K562 (cell line): ENCODE data around the gene HDAC3. TPM values are rescaled to one million over a fixed set of nuclear protein-coding genes. Genes with fewer than 3 reads are reported as not detected.

ENCODE experiments used
- ATAC-seq: fragments of 200-7000 bp; cut with Tn5 transposase; 3 replicates; pipeline ENCODE4 v1.9.1; 2020; ENCODE audit warnings: moderate library complexity
- BruUV-seq: library from RNA; stranded (reverse); fragments of 400-500 nt; replicated peaks from 2 replicates; lab custom pipeline; 2021; lab: Mats Ljungman, UMichigan
- CTCF ChIA-PET: fragments of 300-600 bp; formaldehyde crosslinking; extraction: SDS; loops from one replicate; lab custom pipeline; 2021; ENCODE audit warnings: low intra/inter-chr PET ratio; lab: Yijun Ruan, JAX
- POLR2A ChIA-PET: fragments of 300-600, 350-650 bp; sonication (Branson Sonifier 250); formaldehyde crosslinking; extraction: SDS; loops from one replicate; lab custom pipeline; 2021; ENCODE audit warnings: antibody characterized with exemption, inconsistent platforms; lab: Yijun Ruan, JAX
- DNase-seq, 4 experiments: peaks; one replicate each; pipeline versions ENCODE4 v3.0.0 to v3.0.0-alpha.2; 2011 to 2018; ENCODE audit warnings: low spot score in 3 of 4, mixed read lengths in 3 of 4; ENCODE audit errors: extremely low read depth in 1 of 4
- FAIRE-seq: peaks from 2 replicates; lab custom pipeline; 2011; peaks lifted over from hg19 to GRCh38; lab: Jason Lieb, UNC
- H2AFZ ChIP-seq: 2 replicates; pipeline ENCODE4 v1.6.0; 2011; ENCODE audit warnings: low read depth, low read length, control low read depth, inconsistent platforms
- H3K27ac ChIP-seq: fragments of 200-600 bp; 3 replicates; pipeline ENCODE4 v1.8.0; 2011; ENCODE audit warnings: low read depth, mild to moderate bottlenecking, control low read depth, inconsistent platforms, low read length, moderate library complexity, mixed read lengths; ENCODE audit errors: extremely low read depth
- H3K27me3 ChIP-seq, 2 experiments: fragments of 300-600 bp in 1 of 2; 2 replicates in 1 of 2; 3 replicates in 1 of 2; pipeline versions ENCODE4 v1.6.0 to v1.8.0; 2011; ENCODE audit warnings: inconsistent platforms in 2 of 2, low read length in 2 of 2, mild to moderate bottlenecking in 1 of 2, mixed read lengths in 1 of 2, moderate library complexity in 1 of 2; ENCODE audit not compliant: control insufficient read depth in 2 of 2, insufficient read depth in 2 of 2
- H3K36me3 ChIP-seq: fragments of 300-600 bp; 3 replicates; pipeline ENCODE4 v1.8.0; 2011; ENCODE audit warnings: mild to moderate bottlenecking, low read length, inconsistent platforms; ENCODE audit not compliant: control insufficient read depth, insufficient read depth
- H3K4me1 ChIP-seq, 2 experiments: fragments of 200-600 bp in 1 of 2; replicated peaks in 1 of 2; 2 replicates in 1 of 2; 3 replicates in 1 of 2; pipeline versions ENCODE4 v1.5.1 to v1.8.0; 2011; ENCODE audit warnings: inconsistent platforms in 2 of 2, low read length in 2 of 2, mild to moderate bottlenecking in 1 of 2, mixed read lengths in 1 of 2, moderate library complexity in 1 of 2; ENCODE audit not compliant: control insufficient read depth in 2 of 2, insufficient read depth in 2 of 2
- H3K4me2 ChIP-seq: 2 replicates; pipeline ENCODE4 v1.6.1; 2011; ENCODE audit warnings: low read length, control low read depth, inconsistent platforms, mixed read lengths; ENCODE audit not compliant: insufficient read depth
- H3K4me3 ChIP-seq: fragments of 200-600 bp; sonication (generic), shearing (Covaris generic); 2 replicates; pipeline ENCODE4 v1.5.1; 2016; ENCODE audit warnings: control low read depth, inconsistent platforms
- H3K79me2 ChIP-seq: fragments of 200-600 bp; 3 replicates; pipeline ENCODE4 v1.8.0; 2011; ENCODE audit warnings: low read length, inconsistent platforms; ENCODE audit not compliant: control insufficient read depth, insufficient read depth
- H3K9ac ChIP-seq, 2 experiments: 2 replicates each; pipeline versions ENCODE4 v1.6.0 to v1.6.1; 2011; ENCODE audit warnings: low read depth in 2 of 2, low read length in 2 of 2, control low read depth in 1 of 2, inconsistent platforms in 1 of 2, mild to moderate bottlenecking in 1 of 2, mixed read lengths in 1 of 2; ENCODE audit not compliant: insufficient read depth in 1 of 2
- H3K9me1 ChIP-seq: one replicate; pipeline ENCODE4 v1.6.0; 2011; ENCODE audit warnings: inconsistent platforms, mild to moderate bottlenecking, low read length, moderate library complexity; ENCODE audit not compliant: control insufficient read depth, insufficient read depth
- H3K9me3 ChIP-seq: replicated peaks from 2 replicates; pipeline ENCODE4 v1.5.1; 2011; ENCODE audit warnings: low read depth, low read length, inconsistent platforms; ENCODE audit not compliant: control insufficient read depth, insufficient read depth
- H4K20me1 ChIP-seq: replicated peaks from 2 replicates; pipeline ENCODE4 v1.6.1; 2011; ENCODE audit warnings: low read length, inconsistent platforms, mixed read lengths; ENCODE audit not compliant: control insufficient read depth, insufficient read depth
- POLR2A ChIP-seq: fragments of 450-650 bp; conservative IDR thresholded peaks from 2 replicates; pipeline ENCODE4 v1.6.1; 2016
- SNRNP70 ChIP-seq: fragments of 200-400 bp; formaldehyde crosslinking; optimal IDR thresholded peaks from 2 replicates; pipeline ENCODE3; 2017; ENCODE audit warnings: low read depth, low read length
- ZMIZ1 ChIP-seq, 2 experiments: fragments of 150-350 bp in 1 of 2; IDR thresholded peaks; 2 replicates each; pipeline ENCODE4 v1.6.1; 2012 to 2016; ENCODE audit warnings: low read depth in 2 of 2, low read length in 2 of 2, mild to moderate bottlenecking in 1 of 2, moderate library complexity in 1 of 2
- ZNF431 ChIP-seq: sonication (generic); formaldehyde crosslinking; IDR thresholded peaks from 2 replicates; pipeline ENCODE4 v1.8.0; 2022; ENCODE audit warnings: mild to moderate bottlenecking, missing genetic modification reagents
- WGBS: fragments of 100-300 bp; shearing (Covaris generic); methylation state at CpG from one replicate; pipeline ENCODE4 v1.1.6; 2016; ENCODE audit warnings: low coverage, mixed read lengths; ENCODE audit not compliant: insufficient coverage; ENCODE audit errors: missing lambda C conversion rate; 5-methylcytosine and 5-hydroxymethylcytosine counted together
- in situ Hi-C: fragments of 300-500 bp; cut with MboI; formaldehyde crosslinking; loops from 4 replicates; pipeline ENCODE4 v1.15.0; 2018; ENCODE audit warnings: inconsistent platforms, mixed read lengths
- intact Hi-C: fragments of 100-400 bp; cut with micrococcal nuclease; formaldehyde crosslinking; loops from 2 replicates; pipeline ENCODE4 v1.14.2; 2022
- polyA plus RNA-seq, 8 experiments: library from polyadenylated mRNA; depleted of rRNA in 4 of 8; stranded (reverse) in 5 of 8; unstranded in 3 of 8; fragments of >200 nt; fragmentation: Nextera tagmentation in 2 of 8; fragmentation: Illumina TruSeq in 1 of 8; extraction: Ambion mirVana in 2 of 8; extraction: Trizol in 1 of 8; gene quantifications; 2 replicates each; pipeline versions ENCODE4 v1.2.1 to v1.2.3, GENCODE V29; 2011 to 2014; ENCODE audit warnings: inconsistent platforms in 1 of 8, missing spikeins in 1 of 8
- total RNA-seq, 7 experiments: library from RNA; depleted of rRNA in 6 of 7; stranded (reverse); fragments of >200 nt in 6 of 7; fragmentation: Illumina TruSeq in 2 of 7; extraction: Trizol in 2 of 7; gene quantifications; 2 replicates each; pipeline versions ENCODE4 v1.2.1 to v1.2.3, GENCODE V29; 2011 to 2021; ENCODE audit warnings: low replicate concordance in 1 of 7

The HDAC3 gene
- total and polyA plus RNA-seq, 9 of the 15 experiments (the other 6 are each of a cell fraction or from before 2014, with no cell fraction given), result 89.7 to 191 (median 119) TPM

DNA sequence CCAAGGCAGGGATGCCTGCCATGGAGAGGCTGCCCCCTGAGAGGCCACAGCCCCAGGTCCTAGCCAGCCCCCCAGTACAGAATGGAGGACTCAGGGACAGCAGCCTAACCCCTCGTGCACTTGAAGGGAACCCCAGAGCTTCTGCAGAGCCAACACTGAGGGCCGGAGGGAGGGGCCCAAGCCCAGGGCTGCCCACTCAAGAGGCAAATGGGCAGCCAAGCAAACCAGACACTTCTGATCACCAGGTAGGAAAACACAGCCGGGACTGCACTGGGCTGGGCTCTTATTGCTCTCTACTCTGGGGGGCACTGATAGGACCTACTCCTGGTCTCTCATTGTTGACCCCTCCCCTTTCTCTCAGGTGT, 3.4 kb upstream of the HDAC3 start:
- DNase-seq (no peak), FAIRE-seq (no peak), ATAC-seq (no peak)
- Histone ChIP-seq H3K4me2 (no peak overlapping the region), H3K27me3 (no peaks in the 10 kb centered on the region), H2AFZ (no peak overlapping the region), H4K20me1 (peaks cover 12% of the 10 kb centered on the region; the same call in 1 of the 2 replicates), H3K27ac (no peak overlapping the region), H3K4me1 (peaks cover 31 to 42% of the 10 kb centered on the region in 2 experiments), H3K36me3 (peaks cover 53% of the 10 kb centered on the region; the same call in 2 of the 3 replicates), H3K79me2 (peaks cover 38% of the 10 kb centered on the region), H3K9ac (0 out of 4 replicates have a peak overlapping the region, but pooled peaks of 1 of the 2 experiments have one; percentile 9), H3K4me3 (no peak overlapping the region), H3K9me1 (peaks cover 5% of the 10 kb centered on the region), H3K9me3 (no peaks in the 10 kb centered on the region)
- in situ Hi-C loops (no loop called here), intact Hi-C loops (no loop called here)
- CTCF ChIA-PET, result no interaction called here
- BruUV-seq, result no TSS peak
- TF ChIP-seq ZMIZ1 (IDR thresholded peaks at IDR 0.05; ENCODE audit: low read depth in 2 of 2, low read length in 2 of 2) (no peak), SNRNP70 (no peak), ZNF431 (CRISPR knock-in tag) (no peak), POLR2A (0 out of 2 replicates have a peak, but pooled peaks have one; percentile 27)
- POLR2A ChIA-PET, result interaction anchor here (0.6 to 1.2 kb wide), 4 partner anchors 9 to 232 kb away, joined by 3 to 4 read pairs (median 3); no protein-coding TSS in a partner anchor
- WGBS, result 100% methylated on average over 2 of the region's 3 CpGs
